ENCODE results near the gene BIK. TPM values are rescaled to one million over a fixed set of nuclear protein-coding genes. Genes with fewer than 3 reads are reported as not detected.

The BIK gene
- total RNA-seq, 1 experiment from 2014 or later, result 2.0 TPM

GRCh38 chr22:43092085-43092484, 18.5 kb upstream of the BIK start:
- intact Hi-C loops (cut with micrococcal nuclease; ENCODE audit: unreplicated experiment), result loop anchor here (5.0 kb wide), 1 partner anchor 430 kb away; no protein-coding TSS in a partner anchor
- DNase-seq (ENCODE audit: low spot score), result no peak
- CTCF ChIA-PET, result interaction anchor here (0.6 kb wide), 1 partner anchor 198 kb away, joined by 10 read pairs; no protein-coding TSS in a partner anchor
- Histone ChIP-seq H3K9me3 (ENCODE audit: low read depth, low read length, poor library complexity, severe bottlenecking) (peaks cover 9% of the 10 kb centered on the region), H3K4me1 (ENCODE audit: insufficient read depth, low read length, poor library complexity, severe bottlenecking) (no peaks in the 10 kb centered on the region), H3K27ac (ENCODE audit: low read depth, low read length, poor library complexity, severe bottlenecking) (no peak overlapping the region), H3K4me3 (ENCODE audit: low read depth, low read length, poor library complexity, severe bottlenecking) (no peak overlapping the region), H3K27me3 (replicated peaks; ENCODE audit: insufficient read depth, low read depth, low read length, poor library complexity) (no peaks in the 10 kb centered on the region), H3K36me3 (ENCODE audit: insufficient read depth, low read length, poor library complexity, severe bottlenecking) (no peaks in the 10 kb centered on the region)
- POLR2A ChIA-PET (ENCODE audit: low non-redundant PET), result no interaction called here
- BruUV-seq (replicated peaks), result no TSS peak
- no peak for TF ChIP-seq CTCF (conservative IDR thresholded peaks at IDR 0.05; ENCODE audit: low read depth, low read length)
- no peak for TF ChIP-seq EZH2 (IDR thresholded peaks at IDR 0.05; ENCODE audit: borderline replicate concordance, low read depth, low read length, poor library complexity, severe bottlenecking)

GRCh38 chr22:43094085-43094484, 16.5 kb upstream of the BIK start:
- Histone ChIP-seq H3K4me3 (ENCODE audit: low read depth, low read length, poor library complexity, severe bottlenecking) (no peak overlapping the region), H3K36me3 (ENCODE audit: insufficient read depth, low read length, poor library complexity, severe bottlenecking) (no peaks in the 10 kb centered on the region), H3K27me3 (replicated peaks; ENCODE audit: insufficient read depth, low read depth, low read length, poor library complexity) (no peaks in the 10 kb centered on the region), H3K9me3 (ENCODE audit: low read depth, low read length, poor library complexity, severe bottlenecking) (peaks cover 10% of the 10 kb centered on the region), H3K4me1 (ENCODE audit: insufficient read depth, low read length, poor library complexity, severe bottlenecking) (no peaks in the 10 kb centered on the region), H3K27ac (ENCODE audit: low read depth, low read length, poor library complexity, severe bottlenecking) (no peak overlapping the region)
- BruUV-seq (replicated peaks), result no TSS peak
- POLR2A ChIA-PET (ENCODE audit: low non-redundant PET), result no interaction called here
- TF ChIP-seq EZH2 (IDR thresholded peaks at IDR 0.05; ENCODE audit: borderline replicate concordance, low read depth, low read length, poor library complexity, severe bottlenecking) (no peak), CTCF (conservative IDR thresholded peaks at IDR 0.05; ENCODE audit: low read depth, low read length) (no peak)
- intact Hi-C loops (cut with micrococcal nuclease; ENCODE audit: unreplicated experiment), result loop anchor here (5.0 kb wide), 1 partner anchor 432 kb away; no protein-coding TSS in a partner anchor
- DNase-seq (ENCODE audit: low spot score), result no peak
- CTCF ChIA-PET, result no interaction called here

- POLR2A ChIA-PET (ENCODE audit: low non-redundant PET), result no interaction called here
- BruUV-seq (replicated peaks), result no TSS peak
- no peak overlapping the region for H3K4me3 ChIP-seq (ENCODE audit: low read depth, low read length, poor library complexity, severe bottlenecking)
- no peak for DNase-seq (ENCODE audit: low spot score)
- no peaks in the 10 kb centered on the region for H3K4me1 ChIP-seq (ENCODE audit: insufficient read depth, low read length, poor library complexity, severe bottlenecking)
- TF ChIP-seq CTCF (conservative IDR thresholded peaks at IDR 0.05; ENCODE audit: low read depth, low read length) (no peak), EZH2 (IDR thresholded peaks at IDR 0.05; ENCODE audit: borderline replicate concordance, low read depth, low read length, poor library complexity, severe bottlenecking) (no peak)
- H3K9me3 ChIP-seq (ENCODE audit: low read depth, low read length, poor library complexity, severe bottlenecking), result peaks cover 10% of the 10 kb centered on the region
- intact Hi-C loops (cut with micrococcal nuclease; ENCODE audit: unreplicated experiment), result loop anchor here (5.0 kb wide), 1 partner anchor 432 kb away; no protein-coding TSS in a partner anchor
- H3K36me3 ChIP-seq (ENCODE audit: insufficient read depth, low read length, poor library complexity, severe bottlenecking), result no peaks in the 10 kb centered on the region
- H3K27me3 ChIP-seq (replicated peaks; ENCODE audit: insufficient read depth, low read depth, low read length, poor library complexity), result no peaks in the 10 kb centered on the region
- H3K27ac ChIP-seq (ENCODE audit: low read depth, low read length, poor library complexity, severe bottlenecking), result no peak overlapping the region
- CTCF ChIA-PET, result no interaction called here
These were observed 16.0 kb upstream of the BIK start for GRCh38 chr22:43094551-43094950.
